Left lung (tissue), 10 donors: ENCODE measurements around the gene PLOD2. TPM values are rescaled to one million over a fixed set of nuclear protein-coding genes. Genes with fewer than 3 reads are reported as not detected.

Experiments
- ATAC-seq: fragments of 200-7000 bp; cut with Tn5 transposase; one replicate; pipeline ENCODE4 v1.9.1; 2020; ENCODE audit warnings: moderate library complexity
- DNase-seq, 4 donors: peaks; one replicate each; pipeline ENCODE4 v3.0.0-alpha.2; 2013 to 2020
- H3K27ac ChIP-seq, 2 donors: fragments of 200-600 bp; sonication (generic) in 1 of 2; one replicate each; pipeline versions ENCODE4 v1.5.0 to v1.8.0; 2020 to 2021
- H3K27me3 ChIP-seq, 2 donors: fragments of 200-600 bp; sonication (generic) in 1 of 2; one replicate each; pipeline versions ENCODE4 v1.5.0 to v1.8.0; 2020 to 2021
- H3K36me3 ChIP-seq, 2 donors: fragments of 200-600 bp; sonication (generic) in 1 of 2; one replicate each; pipeline versions ENCODE4 v1.5.0 to v1.8.0; 2020 to 2021
- H3K4me1 ChIP-seq, 2 donors: fragments of 200-600 bp; one replicate each; pipeline ENCODE4 v1.8.0; 2021
- H3K4me3 ChIP-seq, 2 donors: fragments of 200-600 bp; sonication (generic) in 1 of 2; one replicate each; pipeline versions ENCODE4 v1.5.0 to v1.8.0; 2020 to 2021; ENCODE audit warnings: mild to moderate bottlenecking in 1 of 2
- H3K9me3 ChIP-seq, 2 donors: fragments of 200-600 bp; sonication (generic) in 1 of 2; one replicate each; pipeline versions ENCODE4 v1.5.0 to v1.8.0; 2020 to 2021
- intact Hi-C, 2 donors: fragments of 100-400 bp; cut with DNase I; formaldehyde crosslinking; loops; one replicate each; pipeline versions ENCODE4 v1.11.2 to v1.14.2; 2022
- polyA plus RNA-seq, 6 donors: library from polyadenylated mRNA; unstranded; fragments of 120-200 nt; gene quantifications; one replicate each; pipeline ENCODE4 v1.2.1, GENCODE V29; 2013; ENCODE audit not compliant: insufficient read length in 6 of 6
- total RNA-seq, 2 donors: library from RNA; stranded (reverse); fragmentation: NEBNext Ultra II Directional; extraction: Animal tissue kit (Norgen Biotek cat#: 25700); gene quantifications; one replicate each; pipeline ENCODE4 v1.2.1, GENCODE V29; 2021
- TF ChIP-seq, protein P1 (sequence below), 2 donors: fragments of 200-600 bp; sonication (generic) in 1 of 2; IDR thresholded peaks; one replicate each; pipeline versions ENCODE4 v1.5.0 to v1.8.0; 2021; ENCODE audit warnings: antibody characterized with exemption in 2 of 2
- donor health status: DM: no; HTN: yes; CAD: no.
- donor health status: DM: no; HTN: no; CAD: no.

Gene PLOD2
- total and polyA plus RNA-seq, 8 donors: 41.9 to 98.6 (median 69.1) TPM

DNA sequence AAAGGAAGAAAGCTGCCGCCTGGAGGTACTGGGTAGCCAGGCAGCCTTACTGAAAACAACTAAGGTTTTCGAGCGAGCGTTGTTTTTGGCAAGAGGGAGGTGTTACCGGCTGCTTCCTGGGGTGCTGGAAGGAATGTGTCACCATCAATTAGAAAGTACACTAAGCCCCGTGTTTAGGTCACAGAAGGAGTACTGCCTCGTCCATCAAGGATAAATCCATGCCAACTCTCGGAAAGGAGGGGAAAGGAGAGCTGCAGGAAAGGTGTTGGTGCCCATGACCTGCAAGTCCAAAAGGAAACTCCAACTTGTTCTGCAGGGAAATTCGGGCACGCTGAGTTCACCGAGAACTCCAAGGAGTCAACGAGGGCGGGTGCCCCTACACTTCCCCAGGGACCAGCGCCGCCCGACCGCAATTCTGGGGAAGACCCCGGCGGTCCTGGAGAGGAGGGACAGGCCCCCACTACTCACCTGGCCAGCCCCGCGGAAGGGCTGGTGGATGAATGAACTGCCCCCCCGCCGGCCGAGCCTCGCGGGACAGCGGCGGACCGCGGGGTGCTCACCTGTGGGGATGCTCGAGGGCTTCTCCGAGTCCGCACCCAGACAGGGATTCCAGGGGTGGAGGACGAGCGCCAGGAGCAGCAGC lies 542 bp downstream of the PLOD2 start:
- Histone ChIP-seq H3K27ac (peak overlapping the region; percentile 91 to 96), H3K27me3 (peaks cover 0 to 40% of the 10 kb centered on the region in 2 donors), H3K4me1 (peaks cover 3 to 26% of the 10 kb centered on the region in 2 donors), H3K4me3 (peak overlapping the region; percentile 68 to 81), H3K36me3 (no peaks in the 10 kb centered on the region), H3K9me3 (no peaks in the 10 kb centered on the region)
- TF ChIP-seq, protein P1, sequence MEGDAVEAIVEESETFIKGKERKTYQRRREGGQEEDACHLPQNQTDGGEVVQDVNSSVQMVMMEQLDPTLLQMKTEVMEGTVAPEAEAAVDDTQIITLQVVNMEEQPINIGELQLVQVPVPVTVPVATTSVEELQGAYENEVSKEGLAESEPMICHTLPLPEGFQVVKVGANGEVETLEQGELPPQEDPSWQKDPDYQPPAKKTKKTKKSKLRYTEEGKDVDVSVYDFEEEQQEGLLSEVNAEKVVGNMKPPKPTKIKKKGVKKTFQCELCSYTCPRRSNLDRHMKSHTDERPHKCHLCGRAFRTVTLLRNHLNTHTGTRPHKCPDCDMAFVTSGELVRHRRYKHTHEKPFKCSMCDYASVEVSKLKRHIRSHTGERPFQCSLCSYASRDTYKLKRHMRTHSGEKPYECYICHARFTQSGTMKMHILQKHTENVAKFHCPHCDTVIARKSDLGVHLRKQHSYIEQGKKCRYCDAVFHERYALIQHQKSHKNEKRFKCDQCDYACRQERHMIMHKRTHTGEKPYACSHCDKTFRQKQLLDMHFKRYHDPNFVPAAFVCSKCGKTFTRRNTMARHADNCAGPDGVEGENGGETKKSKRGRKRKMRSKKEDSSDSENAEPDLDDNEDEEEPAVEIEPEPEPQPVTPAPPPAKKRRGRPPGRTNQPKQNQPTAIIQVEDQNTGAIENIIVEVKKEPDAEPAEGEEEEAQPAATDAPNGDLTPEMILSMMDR (IDR thresholded peaks at IDR 0.05): peak in 1 of 2 donors; percentile 34
- ATAC-seq (peak; percentile 61), DNase-seq (peak; percentile 63 to 85 (median 76))
- intact Hi-C loops: no loop called here

DNA sequence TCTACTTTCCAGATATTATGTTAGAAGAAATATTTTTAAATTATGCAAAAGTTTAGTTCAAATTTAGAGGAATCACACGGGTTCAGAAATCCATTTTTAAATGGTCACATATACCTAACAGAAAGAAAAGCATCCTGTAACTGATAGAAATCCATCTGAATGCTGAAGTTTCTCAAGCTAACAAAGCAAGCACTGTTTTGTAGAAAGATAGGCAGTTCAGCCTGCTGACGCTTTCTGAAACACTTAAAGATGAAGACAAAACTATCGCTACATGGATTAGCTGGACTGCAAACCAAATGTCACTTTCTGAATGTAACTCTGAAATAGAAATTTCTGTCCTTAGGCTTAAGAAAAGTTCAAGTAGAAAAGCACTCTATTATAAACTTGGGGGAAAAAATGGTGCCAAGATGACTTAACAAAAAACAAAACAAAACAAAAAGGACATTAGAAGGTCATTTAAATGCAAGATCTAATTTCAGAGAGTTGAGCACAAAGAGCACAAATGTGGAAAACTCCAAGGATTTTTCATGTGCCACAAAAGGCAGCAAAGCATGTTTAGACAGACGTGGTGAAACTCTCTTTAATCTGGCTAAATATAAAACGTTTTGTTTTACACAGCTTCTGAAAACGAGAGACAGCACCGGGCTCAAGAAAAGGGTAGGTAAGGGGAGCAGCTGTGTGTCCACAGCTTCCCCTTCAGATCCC lies 1.2 kb downstream of the PLOD2 start:
- TF ChIP-seq, protein P1 (IDR thresholded peaks at IDR 0.05): no peak
- no peak for DNase-seq
- H3K4me3 ChIP-seq: peak overlapping the region; percentile 68 to 81
- H3K9me3 ChIP-seq: no peaks in the 10 kb centered on the region
- peaks cover 3 to 26% of the 10 kb centered on the region in 2 donors for H3K4me1 ChIP-seq
- H3K27me3 ChIP-seq: peaks cover 0 to 40% of the 10 kb centered on the region in 2 donors
- intact Hi-C loops: no loop called here
- no peaks in the 10 kb centered on the region for H3K36me3 ChIP-seq
- peak overlapping the region; percentile 91 to 96 for H3K27ac ChIP-seq
- no peak for ATAC-seq

DNA sequence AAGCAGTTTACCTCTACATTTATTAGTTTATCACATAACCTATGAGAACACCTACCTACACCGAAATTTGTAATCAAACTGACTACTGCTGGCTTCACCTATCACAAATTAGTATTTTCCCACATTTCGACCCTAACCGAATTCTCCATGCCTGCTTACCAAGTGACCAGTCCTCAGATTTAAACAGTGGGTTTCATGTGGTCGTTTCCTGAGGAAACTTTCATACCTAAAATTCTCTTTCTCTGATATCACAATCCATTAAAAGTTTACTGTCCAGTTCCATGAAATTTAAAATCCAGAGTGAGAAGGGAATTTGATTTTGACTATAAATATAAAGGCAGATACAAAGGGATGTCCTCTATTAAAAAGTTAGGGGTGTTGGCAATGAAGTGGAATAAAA lies 1.9 kb downstream of the PLOD2 start:
- Histone ChIP-seq H3K27me3 (peaks cover 0 to 40% of the 10 kb centered on the region in 2 donors), H3K4me1 (peaks cover 3 to 26% of the 10 kb centered on the region in 2 donors), H3K4me3 (peak overlapping the region in 1 of 2 donors; percentile 68), H3K27ac (peak overlapping the region; percentile 91 to 96), H3K36me3 (no peaks in the 10 kb centered on the region), H3K9me3 (no peaks in the 10 kb centered on the region)
- no peak for ATAC-seq
- DNase-seq: no peak
- intact Hi-C loops: no loop called here
- TF ChIP-seq, protein P1 (IDR thresholded peaks at IDR 0.05): no peak

DNA sequence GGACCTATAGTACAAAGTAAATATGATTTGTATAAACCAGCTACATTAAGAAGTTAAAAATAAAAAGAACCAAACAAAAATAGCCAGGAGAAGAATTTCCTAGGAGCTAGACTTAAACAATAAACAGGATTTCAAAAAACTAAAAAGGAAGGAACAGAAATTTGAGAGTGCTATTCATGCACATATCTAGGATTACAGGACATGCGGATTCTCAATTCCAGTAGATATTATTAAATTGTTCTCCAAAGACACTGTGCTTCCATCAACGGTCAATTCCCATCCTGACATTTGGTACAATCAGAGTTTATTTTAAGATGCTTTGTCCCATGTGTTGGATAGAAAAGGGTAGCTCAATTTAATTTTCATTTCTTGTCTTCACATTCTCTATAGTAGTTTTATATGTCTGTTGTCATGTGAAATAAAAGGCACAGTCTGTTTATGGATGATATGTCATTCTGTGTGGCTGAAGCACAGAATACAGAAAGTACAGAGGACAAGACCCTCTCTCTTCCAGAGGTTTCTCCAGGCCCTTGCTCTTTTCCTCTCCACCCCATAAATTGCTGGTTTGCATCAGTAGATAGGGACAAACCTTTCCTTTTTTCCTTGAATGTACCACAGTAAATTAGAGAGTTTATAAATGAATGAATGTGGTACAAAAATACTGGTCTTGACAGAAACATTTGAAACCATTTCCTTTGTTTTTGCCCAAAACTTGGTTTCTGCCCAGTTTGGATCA lies 3.5 kb downstream of the PLOD2 start:
- Histone ChIP-seq H3K27ac (peak overlapping the region; percentile 63 to 69), H3K36me3 (no peaks in the 10 kb centered on the region), H3K4me1 (peaks cover 3 to 22% of the 10 kb centered on the region in 2 donors), H3K4me3 (no peak overlapping the region), H3K27me3 (peaks cover 0 to 33% of the 10 kb centered on the region in 2 donors), H3K9me3 (no peaks in the 10 kb centered on the region)
- no peak for DNase-seq
- TF ChIP-seq, protein P1 (IDR thresholded peaks at IDR 0.05): no peak
- intact Hi-C loops: no loop called here
- ATAC-seq: no peak
